ENCODE measurements around the gene LDHAL6A. TPM values are rescaled to one million over a fixed set of nuclear protein-coding genes. Genes with fewer than 3 reads are reported as not detected.

The LDHAL6A gene
- total RNA-seq, 1 experiment from 2014 or later, result not detected

DNA sequence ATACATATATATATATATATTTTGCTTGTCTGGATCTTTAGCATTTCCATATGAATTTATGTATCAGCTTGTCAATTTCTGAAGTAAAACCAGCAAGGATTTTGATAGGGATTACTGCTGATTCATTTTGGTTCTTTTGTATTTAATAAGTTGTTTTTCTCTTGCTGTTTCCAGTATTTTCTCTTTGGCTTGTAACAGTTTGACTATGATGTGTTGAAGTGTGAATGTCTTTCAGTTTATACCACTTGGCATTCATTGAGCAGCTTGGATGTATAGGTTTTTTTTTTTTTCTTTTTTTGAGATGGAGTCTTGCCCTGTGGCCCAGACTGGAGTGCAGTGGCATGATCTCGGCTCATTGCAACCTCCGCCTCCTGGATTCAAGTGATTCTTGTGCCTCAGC is 12.4 kb downstream of the LDHAL6A start:
- Mint-ChIP-seq H3K4me1 (ENCODE audit: low read depth, unreplicated experiment) (no peaks in the 10 kb centered on the region), H3K36me3 (ENCODE audit: insufficient read depth, unreplicated experiment) (no peaks in the 10 kb centered on the region), H3K4me3 (ENCODE audit: low read depth, unreplicated experiment) (no peak overlapping the region), H3K27me3 (ENCODE audit: unreplicated experiment) (no peaks in the 10 kb centered on the region), H3K27ac (ENCODE audit: unreplicated experiment) (no peak overlapping the region), H3K9me3 (ENCODE audit: low read depth, unreplicated experiment) (no peaks in the 10 kb centered on the region)
- intact Hi-C loops (cut with micrococcal nuclease; ENCODE audit: unreplicated experiment), result no loop called here
- DNase-seq, result no peak
- TF ChIP-seq, protein P1, sequence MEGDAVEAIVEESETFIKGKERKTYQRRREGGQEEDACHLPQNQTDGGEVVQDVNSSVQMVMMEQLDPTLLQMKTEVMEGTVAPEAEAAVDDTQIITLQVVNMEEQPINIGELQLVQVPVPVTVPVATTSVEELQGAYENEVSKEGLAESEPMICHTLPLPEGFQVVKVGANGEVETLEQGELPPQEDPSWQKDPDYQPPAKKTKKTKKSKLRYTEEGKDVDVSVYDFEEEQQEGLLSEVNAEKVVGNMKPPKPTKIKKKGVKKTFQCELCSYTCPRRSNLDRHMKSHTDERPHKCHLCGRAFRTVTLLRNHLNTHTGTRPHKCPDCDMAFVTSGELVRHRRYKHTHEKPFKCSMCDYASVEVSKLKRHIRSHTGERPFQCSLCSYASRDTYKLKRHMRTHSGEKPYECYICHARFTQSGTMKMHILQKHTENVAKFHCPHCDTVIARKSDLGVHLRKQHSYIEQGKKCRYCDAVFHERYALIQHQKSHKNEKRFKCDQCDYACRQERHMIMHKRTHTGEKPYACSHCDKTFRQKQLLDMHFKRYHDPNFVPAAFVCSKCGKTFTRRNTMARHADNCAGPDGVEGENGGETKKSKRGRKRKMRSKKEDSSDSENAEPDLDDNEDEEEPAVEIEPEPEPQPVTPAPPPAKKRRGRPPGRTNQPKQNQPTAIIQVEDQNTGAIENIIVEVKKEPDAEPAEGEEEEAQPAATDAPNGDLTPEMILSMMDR (IDR thresholded peaks at IDR 0.05; ENCODE audit: unreplicated experiment), result no peak
- CTCF ChIA-PET, result interaction anchor here (0.7 kb wide), 1 partner anchor 112 kb away, joined by 7 read pairs; no protein-coding TSS in a partner anchor
- BruUV-seq (replicated peaks), result no TSS peak

DNA sequence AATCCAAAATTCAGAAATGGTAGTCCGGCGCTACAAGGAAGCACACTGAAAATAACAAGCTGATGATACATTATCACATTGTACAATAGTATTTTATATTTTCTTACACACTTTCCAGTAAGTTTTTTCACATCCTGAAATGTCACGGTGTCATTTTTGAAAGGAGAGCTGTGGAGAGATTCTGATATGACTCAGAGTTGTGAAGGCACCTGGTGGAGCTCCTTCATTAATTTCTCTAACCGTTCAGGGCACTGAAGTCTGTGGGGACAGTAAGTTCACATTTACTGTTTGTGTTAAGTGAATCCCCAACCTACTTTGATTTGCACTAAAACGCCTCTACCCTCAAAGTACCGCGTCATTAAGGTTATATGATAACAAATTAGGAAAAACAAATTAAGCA is 13.3 kb downstream of the LDHAL6A start:
- BruUV-seq (replicated peaks), result no TSS peak
- TF ChIP-seq, protein P1 (IDR thresholded peaks at IDR 0.05; ENCODE audit: unreplicated experiment), result no peak
- Mint-ChIP-seq H3K27me3 (ENCODE audit: unreplicated experiment) (no peaks in the 10 kb centered on the region), H3K36me3 (ENCODE audit: insufficient read depth, unreplicated experiment) (no peaks in the 10 kb centered on the region), H3K9me3 (ENCODE audit: low read depth, unreplicated experiment) (no peaks in the 10 kb centered on the region), H3K4me3 (ENCODE audit: low read depth, unreplicated experiment) (no peak overlapping the region), H3K27ac (ENCODE audit: unreplicated experiment) (no peak overlapping the region), H3K4me1 (ENCODE audit: low read depth, unreplicated experiment) (no peaks in the 10 kb centered on the region)
- intact Hi-C loops (cut with micrococcal nuclease; ENCODE audit: unreplicated experiment), result no loop called here
- CTCF ChIA-PET, result interaction anchor here (0.5 kb wide), 1 partner anchor 118 kb away, joined by 5 read pairs; no protein-coding TSS in a partner anchor
- no peak for DNase-seq

DNA sequence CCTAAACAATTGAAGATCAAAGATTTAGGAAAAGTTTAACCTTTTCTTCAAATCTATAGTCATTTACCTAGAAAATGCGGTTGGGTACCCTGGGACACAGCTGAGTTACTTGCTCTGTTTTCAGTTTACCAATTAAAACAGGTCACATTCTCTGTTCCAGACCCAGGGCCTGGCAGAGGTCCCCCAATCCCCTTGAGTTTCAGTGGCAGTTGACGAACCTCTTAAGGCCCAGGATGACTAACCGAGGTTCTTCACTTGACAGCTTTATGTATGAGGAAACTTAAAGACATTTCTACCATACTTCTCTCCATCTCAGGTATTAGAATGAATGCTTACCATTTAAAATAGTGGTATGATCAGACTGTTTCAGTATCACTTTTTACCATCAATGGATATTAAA is 16.3 kb downstream of the LDHAL6A start:
- TF ChIP-seq, protein P1 (IDR thresholded peaks at IDR 0.05; ENCODE audit: unreplicated experiment), result no peak
- H3K36me3 Mint-ChIP-seq (ENCODE audit: insufficient read depth, unreplicated experiment), result no peaks in the 10 kb centered on the region
- no peaks in the 10 kb centered on the region for H3K4me1 Mint-ChIP-seq (ENCODE audit: low read depth, unreplicated experiment)
- no peak overlapping the region for H3K27ac Mint-ChIP-seq (ENCODE audit: unreplicated experiment)
- CTCF ChIA-PET, result no interaction called here
- no peak for DNase-seq
- BruUV-seq (replicated peaks), result no TSS peak
- H3K4me3 Mint-ChIP-seq (ENCODE audit: low read depth, unreplicated experiment), result no peak overlapping the region
- intact Hi-C loops (cut with micrococcal nuclease; ENCODE audit: unreplicated experiment), result no loop called here
- no peaks in the 10 kb centered on the region for H3K27me3 Mint-ChIP-seq (ENCODE audit: unreplicated experiment)
- no peaks in the 10 kb centered on the region for H3K9me3 Mint-ChIP-seq (ENCODE audit: low read depth, unreplicated experiment)

DNA sequence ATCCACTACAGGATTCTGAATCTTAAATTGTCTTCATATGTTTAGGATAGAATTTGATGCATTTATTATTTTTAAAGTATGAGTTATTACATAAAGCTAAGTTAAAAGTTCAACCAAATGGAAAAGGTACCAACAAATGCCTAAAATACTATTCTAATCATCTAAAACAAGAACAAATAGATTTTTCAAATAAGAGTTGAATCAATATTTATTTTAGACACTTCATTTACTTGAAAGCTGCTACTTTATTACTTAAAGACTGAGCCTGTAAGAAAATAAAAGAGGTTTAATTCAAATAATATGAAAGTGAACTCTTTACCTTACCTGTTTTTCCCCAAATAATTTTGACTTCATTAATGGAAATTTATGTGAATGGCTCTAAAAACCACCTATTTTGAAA is 16.9 kb downstream of the LDHAL6A start:
- no peak overlapping the region for H3K27ac Mint-ChIP-seq (ENCODE audit: unreplicated experiment)
- H3K36me3 Mint-ChIP-seq (ENCODE audit: insufficient read depth, unreplicated experiment), result no peaks in the 10 kb centered on the region
- BruUV-seq (replicated peaks), result no TSS peak
- CTCF ChIA-PET, result no interaction called here
- H3K4me1 Mint-ChIP-seq (ENCODE audit: low read depth, unreplicated experiment), result no peaks in the 10 kb centered on the region
- TF ChIP-seq, protein P1 (IDR thresholded peaks at IDR 0.05; ENCODE audit: unreplicated experiment), result no peak
- no peaks in the 10 kb centered on the region for H3K27me3 Mint-ChIP-seq (ENCODE audit: unreplicated experiment)
- intact Hi-C loops (cut with micrococcal nuclease; ENCODE audit: unreplicated experiment), result no loop called here
- H3K4me3 Mint-ChIP-seq (ENCODE audit: low read depth, unreplicated experiment), result no peak overlapping the region
- DNase-seq, result no peak
- H3K9me3 Mint-ChIP-seq (ENCODE audit: low read depth, unreplicated experiment), result no peaks in the 10 kb centered on the region
